ENCODE results near the gene SH3D21. TPM values are rescaled to one million over a fixed set of nuclear protein-coding genes. Genes with fewer than 3 reads are reported as not detected.
A peak's percentile ranks its signal among the peaks of the same experiment; 100 is the strongest.

SH3D21 gene
- total RNA-seq, 1 experiment from 2014 or later: 7.2 TPM

DNA sequence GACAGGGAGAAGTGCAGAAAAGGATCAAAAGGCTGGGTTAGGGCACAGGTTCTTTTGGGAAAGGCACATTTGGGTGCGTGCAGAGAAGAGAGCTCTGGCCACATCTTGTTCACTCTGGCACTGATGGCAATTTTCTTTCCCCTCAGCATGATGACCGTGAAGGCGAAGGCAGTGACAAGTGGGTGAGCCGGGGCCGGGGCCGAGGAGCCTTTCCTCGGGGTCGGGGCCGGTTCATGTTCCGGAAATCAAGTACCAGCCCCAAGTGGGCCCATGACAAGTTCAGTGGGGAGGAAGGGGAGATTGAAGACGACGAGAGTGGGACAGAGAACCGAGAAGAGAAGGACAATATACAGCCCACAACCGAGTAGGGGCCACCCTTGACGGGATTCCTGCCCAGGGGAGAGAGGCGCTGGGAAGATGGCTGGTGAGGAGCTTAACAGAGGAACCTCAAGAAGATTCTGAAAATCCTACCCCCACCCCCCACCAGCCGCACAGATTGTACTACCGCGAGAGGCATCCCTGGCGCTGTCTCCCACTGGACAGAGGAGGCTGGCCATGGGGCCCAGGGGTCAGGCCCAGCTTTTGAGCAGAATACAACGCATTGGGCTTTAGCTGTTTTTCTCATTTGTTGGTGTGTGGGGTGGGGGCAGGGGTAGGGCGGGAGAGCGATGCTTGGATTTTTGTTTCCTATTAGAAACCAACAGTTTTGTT lies 2.4 kb upstream of the SH3D21 start:
- no peak for DNase-seq (ENCODE audit: low read depth)

GRCh38 chr1:36304521-36304920 lies 1.6 kb upstream of the SH3D21 start:
- no peak for DNase-seq (ENCODE audit: low read depth)

DNA sequence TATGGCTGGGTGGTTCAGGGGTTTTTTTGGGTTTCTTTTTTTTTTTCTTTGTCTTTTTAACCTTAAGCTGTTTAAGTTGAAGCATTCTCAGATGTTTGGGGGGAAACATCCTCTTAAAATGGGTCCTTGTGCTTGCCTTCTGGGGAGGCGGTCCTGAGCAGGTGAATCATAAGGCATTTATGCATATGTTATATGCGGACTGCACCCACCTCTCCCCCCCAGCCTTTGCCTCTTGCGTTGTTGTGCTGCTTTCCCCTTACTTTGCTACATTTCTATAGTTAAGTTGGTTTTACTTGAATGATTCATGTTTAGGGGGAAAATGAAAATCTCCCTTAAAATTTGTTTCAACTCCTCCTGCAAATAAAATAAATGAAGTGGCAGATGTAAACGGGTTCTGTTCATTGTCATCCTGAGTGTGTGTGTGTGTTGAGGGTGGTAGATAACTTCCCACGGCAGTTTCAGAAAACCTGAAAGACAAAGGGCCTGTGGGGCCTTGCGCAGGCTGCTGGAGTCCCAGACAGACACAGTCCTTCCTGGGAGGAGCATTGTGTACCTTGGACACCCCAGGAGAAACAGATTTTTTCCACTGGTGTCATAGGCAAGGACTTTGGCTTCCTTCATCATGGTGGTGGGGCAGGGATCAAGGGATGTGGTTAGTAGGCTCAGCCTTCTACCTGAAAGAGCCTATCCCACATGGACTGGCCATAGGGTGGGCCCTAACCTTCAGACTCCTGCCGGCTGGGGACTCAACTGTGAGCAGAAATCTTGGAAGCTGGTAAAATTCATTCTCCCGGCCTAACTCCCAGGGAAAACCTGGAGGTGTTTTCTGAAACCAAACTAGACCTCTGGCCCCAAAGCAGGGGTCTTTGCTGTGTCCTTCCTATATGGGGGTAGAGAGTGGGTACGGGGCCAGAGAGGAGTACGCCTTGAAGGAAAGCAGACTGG lies 926 bp upstream of the SH3D21 start:
- DNase-seq (ENCODE audit: low read depth): no peak

- DNase-seq (ENCODE audit: low read depth): no peak
Measured at GRCh38 chr1:36305915-36306209, 306 bp upstream of the SH3D21 start.

DNA sequence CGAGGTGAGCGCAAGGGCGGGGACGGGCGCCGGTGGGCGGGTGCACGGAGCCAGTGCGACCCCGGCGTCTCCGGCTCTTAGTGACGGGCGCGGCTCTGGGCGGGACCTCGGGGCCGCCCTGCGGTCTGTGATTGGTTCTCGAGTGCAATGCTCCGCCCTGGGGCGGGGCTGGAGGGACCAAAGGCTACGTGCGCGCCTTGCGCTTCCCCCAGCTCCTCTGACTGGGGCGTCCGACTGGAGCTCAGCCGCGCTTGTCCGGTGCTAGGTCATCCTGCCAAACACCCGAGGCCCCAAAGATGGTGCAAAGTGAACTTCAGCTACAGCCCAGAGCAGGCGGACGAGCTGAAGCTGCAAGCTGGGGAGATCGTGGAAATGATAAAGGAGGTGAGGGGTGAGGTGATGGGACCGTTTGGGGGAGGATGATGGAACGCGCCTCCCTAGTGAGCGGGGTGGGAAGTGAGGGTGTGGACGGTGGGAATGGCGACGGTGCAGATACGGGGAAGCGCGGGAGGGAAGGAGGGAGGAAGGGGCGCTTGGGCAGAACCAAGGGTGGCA lies 811 bp downstream of the SH3D21 start:
- peak; percentile 94 for DNase-seq (ENCODE audit: low read depth)

GRCh38 chr1:36307601-36308330 lies 1.6 kb downstream of the SH3D21 start:
- DNase-seq (ENCODE audit: low read depth): no peak

DNA sequence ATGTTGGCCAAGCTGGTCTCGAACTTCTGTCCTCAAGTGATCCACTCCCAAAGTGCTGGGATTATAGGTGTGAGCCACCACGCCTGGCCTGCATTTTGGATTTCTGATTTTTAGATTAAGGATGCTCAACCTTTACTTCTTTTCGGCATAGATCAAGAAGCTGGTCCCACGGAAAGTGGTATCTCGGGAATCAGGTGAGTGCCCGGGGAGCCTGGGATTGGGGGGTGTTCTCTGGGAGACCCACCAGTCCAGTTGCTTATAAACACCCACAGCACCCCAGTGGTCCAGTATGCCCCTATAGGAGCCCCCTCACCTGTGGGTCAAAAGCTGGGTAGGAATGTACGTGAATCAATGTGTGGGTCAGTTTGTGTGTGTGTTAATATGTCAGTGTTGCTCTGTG lies 3.2 kb downstream of the SH3D21 start:
- no peak for DNase-seq (ENCODE audit: low read depth)

DNA sequence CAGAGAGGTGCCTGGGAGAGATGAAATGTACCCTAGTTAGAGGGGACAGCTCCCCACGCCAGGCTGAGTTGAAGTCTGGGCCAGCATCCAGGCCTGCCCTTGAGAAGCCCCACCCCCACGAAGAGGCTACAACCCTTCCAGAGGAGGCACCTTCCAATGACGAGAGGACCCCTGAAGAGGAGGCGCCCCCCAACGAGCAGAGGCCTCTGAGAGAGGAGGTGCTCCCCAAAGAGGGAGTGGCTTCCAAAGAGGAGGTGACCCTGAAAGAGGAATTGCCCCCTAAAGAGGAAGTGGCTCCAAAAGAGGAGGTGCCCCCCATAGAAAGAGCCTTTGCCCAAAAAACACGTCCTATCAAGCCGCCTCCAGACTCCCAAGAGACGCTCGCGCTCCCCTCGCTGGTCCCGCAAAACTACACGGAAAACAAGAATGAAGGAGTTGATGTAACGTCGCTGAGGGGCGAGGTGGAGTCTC lies 14.2 kb downstream of the SH3D21 start:
- DNase-seq (ENCODE audit: low read depth): no peak

DNA sequence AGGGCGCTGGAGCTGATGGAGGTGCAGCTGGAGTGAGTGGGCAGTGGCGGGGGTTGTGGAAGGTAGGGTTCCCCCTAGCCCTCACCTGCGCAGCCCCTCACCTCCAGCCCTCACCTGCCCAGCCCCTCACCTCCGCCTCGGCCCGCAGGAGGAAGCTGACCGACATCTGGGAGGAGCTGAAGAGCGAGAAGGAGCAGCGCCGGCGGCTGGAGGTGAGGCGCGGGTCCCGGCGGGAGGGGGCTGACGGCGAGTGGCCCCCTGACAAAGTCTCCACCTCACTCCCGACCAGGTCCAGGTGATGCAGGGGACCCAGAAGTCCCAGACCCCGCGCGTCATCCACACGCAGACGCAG lies 14.6 kb downstream of the SH3D21 start:
- DNase-seq (ENCODE audit: low read depth): no peak

- no peak for DNase-seq (ENCODE audit: low read depth)
Measured at GRCh38 chr1:36321119-36321951, 15.2 kb downstream of the SH3D21 start.

DNA sequence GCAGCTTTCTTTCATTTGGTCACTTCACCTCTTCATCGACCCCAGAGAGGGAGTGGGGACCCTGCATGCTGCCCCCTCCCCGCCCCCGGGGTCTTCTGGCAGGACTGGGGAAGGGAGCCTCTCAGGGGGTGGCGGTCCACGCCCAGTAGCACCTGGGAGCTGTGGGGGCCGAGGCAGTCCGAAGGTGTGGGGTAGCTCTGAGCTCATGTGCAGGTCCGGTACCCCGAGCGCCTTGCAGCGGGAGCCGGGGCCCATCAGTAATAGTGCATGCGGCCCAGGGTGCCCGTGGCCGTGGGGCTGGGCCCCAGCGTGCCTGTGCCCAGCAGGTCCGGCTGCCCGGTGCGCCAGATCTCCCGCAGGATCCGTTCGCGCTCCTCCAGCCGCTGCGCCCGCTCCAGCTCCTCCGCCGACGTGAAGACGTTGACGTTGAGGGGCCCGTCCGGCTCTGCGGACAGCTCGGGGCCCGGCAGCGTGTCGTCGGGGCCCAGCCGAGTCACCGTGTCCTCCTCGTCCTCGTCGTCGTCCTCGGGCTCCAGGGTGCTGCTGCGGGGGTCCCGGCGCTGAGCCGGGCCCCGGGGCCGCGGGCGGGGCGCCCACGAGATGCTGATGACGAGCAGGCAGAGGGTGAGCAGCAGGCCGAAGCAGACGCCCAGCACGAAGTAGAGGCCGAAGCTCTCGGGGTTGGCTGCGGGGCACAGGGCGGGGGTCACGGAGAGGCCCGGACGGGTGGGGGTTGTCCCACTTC lies 16.0 kb downstream of the SH3D21 start:
- no peak for DNase-seq (ENCODE audit: low read depth)

- DNase-seq (ENCODE audit: low read depth): peak; percentile 49
Measured at GRCh38 chr1:36322786-36323635, 16.8 kb downstream of the SH3D21 start.

- DNase-seq (ENCODE audit: low read depth): peak; percentile 88
Measured at GRCh38 chr1:36323636-36324352, 17.6 kb downstream of the SH3D21 start, which contains the start of gene EVA1B. TSS of gene EVA1B (minus strand) at chr1:36323645. CDS start at chr1:36323037, 608 bp downstream.

GRCh38 chr1:36324353-36324703 lies 18.2 kb downstream of the SH3D21 start:
- DNase-seq (ENCODE audit: low read depth): no peak

GRCh38 chr1:36326499-36326898 lies 20.3 kb downstream of the SH3D21 start:
- DNase-seq (ENCODE audit: low read depth): no peak

DNA sequence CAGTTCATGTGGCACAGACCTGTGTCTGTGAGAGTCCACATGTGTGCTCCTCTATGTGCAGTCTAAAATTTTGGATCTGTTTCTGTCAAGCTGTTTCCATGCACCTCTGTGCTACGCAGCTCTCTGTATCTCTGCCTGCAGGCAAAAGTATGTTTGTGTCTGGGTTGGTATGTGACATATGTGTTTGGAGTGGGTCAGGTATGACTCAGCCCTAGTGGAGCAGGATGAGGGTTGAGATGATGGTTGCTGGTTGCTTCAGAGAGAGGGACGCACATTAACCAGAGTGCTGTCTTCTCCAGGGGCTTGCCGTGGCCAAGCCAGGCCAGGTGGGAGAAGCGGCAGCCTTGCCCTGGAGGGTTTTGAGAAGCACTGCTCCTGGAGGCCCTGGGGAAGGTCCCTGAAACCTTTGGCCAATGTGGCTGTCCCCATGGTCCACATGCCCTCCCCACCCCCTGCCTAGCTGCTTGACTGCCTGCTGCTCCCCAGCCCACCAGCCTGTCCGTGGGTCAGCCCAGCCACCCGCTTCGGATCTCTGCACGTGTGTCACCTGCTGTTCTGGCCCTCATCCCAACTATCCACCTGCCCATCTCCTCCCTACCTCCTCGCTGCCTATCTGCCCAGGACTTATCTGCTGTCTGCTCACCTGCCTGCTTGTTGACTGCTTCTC lies 21.4 kb downstream of the SH3D21 start:
- peak; percentile 84 for DNase-seq (ENCODE audit: low read depth)

DNA sequence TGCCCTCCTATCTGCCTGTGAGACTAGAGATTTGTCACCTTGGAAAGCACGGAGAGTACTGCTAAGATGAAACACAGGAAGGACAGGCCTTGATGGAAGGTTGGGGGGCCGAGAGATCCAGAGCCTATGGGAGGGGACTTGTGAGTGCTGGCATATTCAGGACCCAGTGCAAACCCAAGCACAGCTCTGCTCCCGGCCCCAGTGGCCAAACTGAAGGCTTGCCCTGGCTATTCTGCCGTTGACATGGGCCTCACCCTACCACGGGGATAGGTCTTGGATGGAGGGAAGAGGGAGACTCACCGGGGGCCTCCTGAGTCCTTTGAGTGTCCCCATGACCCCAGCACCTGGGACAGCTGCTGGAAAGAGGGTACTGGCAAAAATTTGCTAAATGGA lies 21.9 kb downstream of the SH3D21 start:
- no peak for DNase-seq (ENCODE audit: low read depth)

- DNase-seq (ENCODE audit: low read depth): no peak
Measured at GRCh38 chr1:36328713-36329112, 22.5 kb downstream of the SH3D21 start.

Data from RPMI7951 (cell line).